Common myeloid progenitor, CD34-positive (primary cell): ENCODE data around the gene PGF.

Source experiments
- CTCF ChIA-PET: fragments of 350-600 bp; sonication (Branson Sonifier 250); formaldehyde crosslinking; loops from one replicate; lab custom pipeline; 2021; ENCODE audit warnings: antibody characterized with exemption; lab: Charles Lee
- POLR2A ChIA-PET: fragments of 350-600 bp; sonication (Branson Sonifier 250); formaldehyde crosslinking; loops from one replicate; lab custom pipeline; 2021; ENCODE audit warnings: antibody characterized with exemption; lab: Charles Lee
- DNase-seq, 3 donors: peaks; one replicate each; pipeline versions ENCODE4 v3.0.0 to v3.0.0-alpha.2; 2013
- H3K27ac ChIP-seq, 2 experiments: 1 replicate in 1 of 2; 2 replicates in 1 of 2; pipeline ENCODE4 v1.7.0; 2013; ENCODE audit warnings: inconsistent platforms in 2 of 2, low read length in 2 of 2, mild to moderate bottlenecking in 2 of 2, low read depth in 1 of 2, moderate library complexity in 1 of 2; ENCODE audit not compliant: severe bottlenecking in 2 of 2, insufficient read depth in 1 of 2, poor library complexity in 1 of 2
- H3K27me3 ChIP-seq, 5 experiments: replicated peaks in 2 of 5; 1 replicate in 3 of 5; 2 replicates in 2 of 5; pipeline versions ENCODE4 v1.6.1 to v1.7.0; 2013; ENCODE audit warnings: low read length in 4 of 5, mild to moderate bottlenecking in 2 of 5, moderate library complexity in 2 of 5, inconsistent platforms in 1 of 5; ENCODE audit not compliant: insufficient read depth in 5 of 5, control insufficient read depth in 4 of 5
- H3K36me3 ChIP-seq, 4 experiments: 1 replicate in 2 of 4; 2 replicates in 2 of 4; pipeline versions ENCODE4 v1.6.1 to v1.7.0; 2013; ENCODE audit warnings: low read length in 3 of 4, control low read depth in 1 of 4, mild to moderate bottlenecking in 1 of 4; ENCODE audit not compliant: control insufficient read depth in 4 of 4, insufficient read depth in 4 of 4
- H3K4me1 ChIP-seq, 4 experiments: 1 replicate in 3 of 4; 2 replicates in 1 of 4; pipeline versions ENCODE4 v1.6.1 to v1.7.1; 2013; ENCODE audit warnings: low read length in 3 of 4, mild to moderate bottlenecking in 3 of 4, control low read depth in 1 of 4, inconsistent platforms in 1 of 4, moderate library complexity in 1 of 4; ENCODE audit not compliant: control insufficient read depth in 4 of 4, insufficient read depth in 4 of 4; ENCODE audit errors: control extremely low read depth in 1 of 4
- H3K4me3 ChIP-seq, 7 experiments: 1 replicate in 4 of 7; 2 replicates in 3 of 7; pipeline versions ENCODE4 v1.5.1 to v1.7.0; 2013; ENCODE audit warnings: mild to moderate bottlenecking in 7 of 7, low read length in 6 of 7, moderate library complexity in 6 of 7, inconsistent platforms in 2 of 7, low read depth in 2 of 7, control low read depth in 1 of 7; ENCODE audit not compliant: insufficient read depth in 4 of 7, control insufficient read depth in 1 of 7; ENCODE audit errors: extremely low read depth in 1 of 7
- H3K9me3 ChIP-seq, 5 experiments: 1 replicate in 4 of 5; 2 replicates in 1 of 5; pipeline versions ENCODE4 v1.6.1 to v1.7.1; 2013; ENCODE audit warnings: low read length in 4 of 5, mild to moderate bottlenecking in 2 of 5, inconsistent platforms in 1 of 5, low read depth in 1 of 5, moderate library complexity in 1 of 5; ENCODE audit not compliant: control insufficient read depth in 4 of 5, insufficient read depth in 2 of 5; ENCODE audit errors: control extremely low read depth in 1 of 5
- WGBS: methylation state at CpG from one replicate; pipeline ENCODE4 v1.1.5; 2013; ENCODE audit not compliant: insufficient coverage; 5-methylcytosine and 5-hydroxymethylcytosine counted together

Gene PGF

GRCh38 chr14:74959596-74960180 lies 4.3 kb upstream of the PGF start:
- H3K27ac ChIP-seq, result no peak overlapping the region
- H3K27me3 ChIP-seq, result peaks cover 0 to 11% (median 0%) of the 10 kb centered on the region in 5 experiments
- peaks cover 4 to 39% (median 26%) of the 10 kb centered on the region in 4 experiments for H3K4me1 ChIP-seq
- H3K4me3 ChIP-seq, result no peak overlapping the region
- POLR2A ChIA-PET, result no interaction called here
- CTCF ChIA-PET, result interaction anchor here (0.6 to 1.6 kb wide), 6 partner anchors 12 to 766 kb away, joined by 3 to 5 read pairs (median 3); no protein-coding TSS in a partner anchor
- H3K9me3 ChIP-seq, result no peaks in the 10 kb centered on the region
- DNase-seq, result no peak
- H3K36me3 ChIP-seq, result no peaks in the 10 kb centered on the region
- WGBS, result 78% methylated on average over 4 of the region's 5 CpGs

- H3K27me3 ChIP-seq, result peaks cover 0 to 17% (median 0%) of the 10 kb centered on the region in 5 experiments
- CTCF ChIA-PET, result interaction anchor here (1.4 to 1.5 kb wide), 2 partner anchors 9 to 10 kb away, joined by 4 to 6 read pairs; no protein-coding TSS in a partner anchor
- WGBS, result 98% methylated on average over 20 of the region's 24 CpGs
These were observed 1.1 kb upstream of the PGF start for GRCh38 chr14:74956280-74957072.

GRCh38 chr14:74956027-74956279 lies 556 bp upstream of the PGF start:
- Histone ChIP-seq H3K36me3 (no peaks in the 10 kb centered on the region), H3K27ac (no peak overlapping the region), H3K4me3 (peak overlapping the region in 2 of 7 experiments; percentile 75 to 77)

More at GRCh38 chr14:74956280-74957072, 1.1 kb upstream of the PGF start:
- H3K27ac ChIP-seq, result no peak overlapping the region
- no peak overlapping the region for H3K4me3 ChIP-seq
- H3K36me3 ChIP-seq, result no peaks in the 10 kb centered on the region
- POLR2A ChIA-PET, result interaction anchor here (1.8 kb wide), 1 partner anchor 7 kb away, joined by 5 read pairs; no protein-coding TSS in a partner anchor
- no peaks in the 10 kb centered on the region for H3K9me3 ChIP-seq
- H3K4me1 ChIP-seq, result peaks cover 0 to 42% (median 24%) of the 10 kb centered on the region in 4 experiments
- no peak for DNase-seq

DNA sequence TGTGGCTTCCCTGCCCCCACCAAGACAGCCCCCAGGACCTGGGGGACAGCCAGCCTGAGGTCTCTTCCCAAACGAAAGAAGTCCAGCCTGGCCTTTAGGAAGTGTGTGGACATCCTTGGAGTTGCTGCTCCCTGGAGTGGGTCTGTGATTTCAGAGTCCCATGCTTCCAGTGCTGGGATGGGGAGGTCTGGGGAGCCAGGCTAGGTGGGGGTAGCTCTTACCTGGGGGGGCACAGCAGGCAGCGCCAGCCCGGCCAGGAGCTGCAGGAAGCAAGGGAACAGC lies 509 bp downstream of the PGF start:
- no peak for DNase-seq
- WGBS, result 0% methylated on average over 3 of the region's 3 CpGs
- POLR2A ChIA-PET, result interaction anchor here (1.8 kb wide), 1 partner anchor 9 kb away, joined by 5 read pairs; no protein-coding TSS in a partner anchor

More at GRCh38 chr14:74956027-74956279, 556 bp upstream of the PGF start:
- no peaks in the 10 kb centered on the region for H3K9me3 ChIP-seq
- peaks cover 0 to 47% (median 27%) of the 10 kb centered on the region in 4 experiments for H3K4me1 ChIP-seq
- 94% methylated on average over 6 of the region's 9 CpGs for WGBS
- H3K27me3 ChIP-seq, result peaks cover 0 to 17% (median 0%) of the 10 kb centered on the region in 5 experiments
- POLR2A ChIA-PET, result interaction anchor here (1.8 kb wide), 1 partner anchor 8 kb away, joined by 5 read pairs; no protein-coding TSS in a partner anchor
- no peak for DNase-seq
- CTCF ChIA-PET, result interaction anchor here (1.0 to 1.5 kb wide), 3 partner anchors 9 to 18 kb away, joined by 3 to 6 read pairs (median 4); no protein-coding TSS in a partner anchor

DNA sequence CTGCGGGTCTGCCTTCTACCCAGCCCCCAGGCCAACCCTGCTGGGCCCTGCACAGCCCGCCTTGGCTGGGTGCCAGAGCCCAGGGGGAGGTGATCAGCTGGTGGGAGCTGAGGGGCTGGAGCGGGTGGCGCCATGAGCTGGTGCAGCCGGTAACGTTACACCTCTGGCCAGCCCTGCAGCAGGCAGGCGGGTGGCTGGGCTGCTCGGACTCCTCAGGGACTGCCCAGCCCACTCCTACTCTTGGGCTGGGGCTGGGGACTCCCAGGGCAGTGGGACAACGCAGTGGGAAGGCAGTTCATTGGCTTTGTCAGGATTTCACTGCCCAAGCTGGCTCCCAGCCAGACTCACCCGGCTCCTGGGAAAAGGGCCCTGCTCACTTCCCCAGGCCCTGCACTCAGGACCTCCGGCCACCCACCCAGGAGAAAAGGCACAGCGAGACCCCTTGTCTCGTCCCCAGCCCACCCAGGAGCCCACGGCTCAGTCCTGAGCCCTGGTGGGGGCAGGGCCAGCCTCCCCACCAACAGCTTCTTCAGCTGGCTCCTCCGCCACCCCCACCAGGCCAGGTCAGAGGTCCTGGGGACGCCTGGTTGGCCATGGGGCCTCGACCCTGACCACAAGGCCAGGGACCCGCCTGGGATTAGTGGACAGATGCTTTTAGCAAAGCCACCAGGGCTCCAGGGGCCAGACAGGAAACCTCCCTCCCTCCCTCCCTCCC lies 1.0 kb downstream of the PGF start:
- Histone ChIP-seq H3K9me3 (no peaks in the 10 kb centered on the region), H3K4me3 (peak overlapping the region in 1 of 7 experiments; percentile 60), H3K36me3 (no peaks in the 10 kb centered on the region), H3K27me3 (peaks cover 0 to 17% (median 0%) of the 10 kb centered on the region in 5 experiments), H3K4me1 (peaks cover 0 to 49% (median 26%) of the 10 kb centered on the region in 4 experiments), H3K27ac (no peak overlapping the region)
- POLR2A ChIA-PET, result interaction anchor here (1.8 kb wide), 1 partner anchor 10 kb away, joined by 5 read pairs; no protein-coding TSS in a partner anchor
- CTCF ChIA-PET, result interaction anchor here (0.6 to 4.8 kb wide), 7 partner anchors 9 to 134 kb away, joined by 3 to 22 read pairs (median 5); no protein-coding TSS in a partner anchor
- WGBS, result 68% methylated on average over 17 of the region's 18 CpGs
- peak in 1 of 3 donors; percentile 11 for DNase-seq

More for the DNA sequence above, 509 bp downstream of the PGF start:
- no peak overlapping the region for H3K27ac ChIP-seq
- H3K27me3 ChIP-seq, result peaks cover 0 to 17% (median 0%) of the 10 kb centered on the region in 5 experiments
- no peaks in the 10 kb centered on the region for H3K9me3 ChIP-seq
- no peaks in the 10 kb centered on the region for H3K36me3 ChIP-seq
- peak overlapping the region in 5 of 7 experiments; percentile 36 to 77 (median 61) for H3K4me3 ChIP-seq
- peaks cover 0 to 53% (median 27%) of the 10 kb centered on the region in 4 experiments for H3K4me1 ChIP-seq
- CTCF ChIA-PET, result interaction anchor here (0.6 to 1.6 kb wide), 4 partner anchors 19 to 134 kb away, joined by 3 to 5 read pairs (median 3); no protein-coding TSS in a partner anchor

DNA sequence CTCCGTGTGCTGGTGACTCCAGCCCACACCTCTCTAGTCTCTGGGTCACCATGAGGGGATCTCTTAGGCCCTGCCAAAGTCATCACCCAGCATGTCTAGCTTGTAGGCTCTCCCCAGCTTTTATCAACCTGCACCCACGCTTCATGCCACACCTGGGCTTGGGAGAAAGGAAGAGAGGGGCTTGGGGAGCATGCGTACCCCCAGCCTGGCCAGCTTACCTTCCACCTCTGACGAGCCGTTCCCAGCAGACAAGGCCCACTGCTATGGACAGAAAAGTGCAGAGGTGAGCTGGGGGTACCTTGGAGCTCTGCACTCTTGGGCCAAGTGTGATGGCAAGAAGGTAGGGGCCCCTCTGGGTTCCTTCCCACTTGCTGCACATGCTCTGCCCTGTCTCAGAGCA lies 1.7 kb downstream of the PGF start:
- H3K27ac ChIP-seq, result no peak overlapping the region
- CTCF ChIA-PET, result interaction anchor here (1.2 to 4.8 kb wide), 6 partner anchors 9 to 26 kb away, joined by 3 to 22 read pairs (median 6); no protein-coding TSS in a partner anchor
- H3K9me3 ChIP-seq, result no peaks in the 10 kb centered on the region
- H3K4me3 ChIP-seq, result no peak overlapping the region
- 100% methylated on average over 3 of the region's 5 CpGs for WGBS
- H3K36me3 ChIP-seq, result no peaks in the 10 kb centered on the region
- H3K27me3 ChIP-seq, result peaks cover 0 to 17% (median 0%) of the 10 kb centered on the region in 5 experiments
- POLR2A ChIA-PET, result no interaction called here
- no peak for DNase-seq
- H3K4me1 ChIP-seq, result peaks cover 0 to 48% (median 26%) of the 10 kb centered on the region in 4 experiments
